ENCODE data around the gene NEU1.
"Not testable (repeated sequence)": the region's sequence is repeated elsewhere in the genome, so short reads cannot be mapped to it uniquely, and the experiment has no call there.

NEU1 gene

GRCh38 chr6:31820399-31820798 lies 42.2 kb downstream of the NEU1 start:
- H2BK15ac ChIP-seq (ENCODE audit: low read length); H3K14ac ChIP-seq (ENCODE audit: low read length); H2BK12ac ChIP-seq (ENCODE audit: low read length); H3K23ac ChIP-seq (ENCODE audit: low read depth, low read length, poor library complexity); H3K4me3 ChIP-seq (ENCODE audit: low read length in 2 of 2); H3K27ac ChIP-seq (replicated peaks; ENCODE audit: low read length); H3K9me3 ChIP-seq (replicated peaks in 1 of 2; ENCODE audit: control insufficient read depth in 2 of 2, insufficient read depth in 1 of 2, low read depth in 1 of 2, low read length in 2 of 2); H2BK5ac ChIP-seq (ENCODE audit: low read length); H2AK5ac ChIP-seq (ENCODE audit: low read depth, low read length); H3K27me3 ChIP-seq (ENCODE audit: control insufficient read depth in 3 of 3, insufficient read depth in 3 of 3, low read depth in 1 of 3, low read length in 3 of 3); H2BK120ac ChIP-seq (ENCODE audit: low read depth, low read length); H3K4me1 ChIP-seq (ENCODE audit: control insufficient read depth in 2 of 2, insufficient read depth in 1 of 2, low read depth in 1 of 2, low read length in 2 of 2); H3K79me1 ChIP-seq (ENCODE audit: low read depth, low read length); H4K8ac ChIP-seq (ENCODE audit: low read depth, low read length); H3K9ac ChIP-seq (ENCODE audit: low read depth, low read length, poor library complexity); H3K4me2 ChIP-seq (ENCODE audit: insufficient read depth, low read length, poor library complexity, severe bottlenecking); H3K18ac ChIP-seq (ENCODE audit: low read length); H2AFZ ChIP-seq (ENCODE audit: low read length); H3K36me3 ChIP-seq (replicated peaks in 1 of 2; ENCODE audit: control insufficient read depth in 2 of 2, insufficient read depth in 2 of 2, low read length in 2 of 2); DNase-seq (ENCODE audit: low spot score); H4K91ac ChIP-seq (ENCODE audit: low read depth, low read length, poor library complexity); H3K4ac ChIP-seq (ENCODE audit: low read length): not testable (repeated sequence)
- WGBS, 2 donors (ENCODE audit: extremely low coverage in 2 of 2, insufficient read length in 2 of 2, insufficient replicate concordance in 1 of 2): no CpG with 5 or more reads among the region's 10 CpGs

- no peak overlapping the region for H3K9ac ChIP-seq (ENCODE audit: low read depth, low read length, poor library complexity)
- peaks cover 2 to 6% of the 10 kb centered on the region in 2 donors for H3K9me3 ChIP-seq (replicated peaks in 1 of 2; ENCODE audit: control insufficient read depth in 2 of 2, insufficient read depth in 1 of 2, low read depth in 1 of 2, low read length in 2 of 2)
- H3K4ac ChIP-seq (ENCODE audit: low read length): no peak overlapping the region
- H2BK12ac ChIP-seq (ENCODE audit: low read length): no peak overlapping the region
- H3K4me3 ChIP-seq (ENCODE audit: low read length in 2 of 2): no peak overlapping the region
- H3K79me1 ChIP-seq (ENCODE audit: low read depth, low read length): peaks cover 1% of the 10 kb centered on the region
- peaks cover 0 to 2% of the 10 kb centered on the region in 2 donors for H3K36me3 ChIP-seq (replicated peaks in 1 of 2; ENCODE audit: control insufficient read depth in 2 of 2, insufficient read depth in 2 of 2, low read length in 2 of 2)
- no peak overlapping the region for H2AFZ ChIP-seq (ENCODE audit: low read length)
- H3K14ac ChIP-seq (ENCODE audit: low read length): no peak overlapping the region
- no peak overlapping the region for H3K18ac ChIP-seq (ENCODE audit: low read length)
- no peaks in the 10 kb centered on the region for H3K27me3 ChIP-seq (ENCODE audit: control insufficient read depth in 3 of 3, insufficient read depth in 3 of 3, low read depth in 1 of 3, low read length in 3 of 3)
- no peak overlapping the region for H3K23ac ChIP-seq (ENCODE audit: low read depth, low read length, poor library complexity)
- no peak overlapping the region for H3K4me2 ChIP-seq (ENCODE audit: insufficient read depth, low read length, poor library complexity, severe bottlenecking)
- H2AK5ac ChIP-seq (ENCODE audit: low read depth, low read length): no peak overlapping the region
- no peak overlapping the region for H2BK15ac ChIP-seq (ENCODE audit: low read length)
- H2BK120ac ChIP-seq (ENCODE audit: low read depth, low read length): no peak overlapping the region
- no peak for DNase-seq (ENCODE audit: low spot score)
- H3K4me1 ChIP-seq (ENCODE audit: control insufficient read depth in 2 of 2, insufficient read depth in 1 of 2, low read depth in 1 of 2, low read length in 2 of 2): peaks cover 3 to 5% of the 10 kb centered on the region in 2 donors
- H2BK5ac ChIP-seq (ENCODE audit: low read length): no peak overlapping the region
- H4K91ac ChIP-seq (ENCODE audit: low read depth, low read length, poor library complexity): no peak overlapping the region
- H3K27ac ChIP-seq (replicated peaks; ENCODE audit: low read length): no peak overlapping the region
- no peak overlapping the region for H4K8ac ChIP-seq (ENCODE audit: low read depth, low read length)
Measured at GRCh38 chr6:31819871-31820299, 42.7 kb downstream of the NEU1 start.

- H3K4me1 ChIP-seq (ENCODE audit: control insufficient read depth in 2 of 2, insufficient read depth in 1 of 2, low read depth in 1 of 2, low read length in 2 of 2): not testable (repeated sequence)
Measured at GRCh38 chr6:31817929-31818511, 44.6 kb downstream of the NEU1 start.

GRCh38 chr6:31817133-31817928 lies 45.3 kb downstream of the NEU1 start:
- not testable (repeated sequence) for H3K27ac ChIP-seq (replicated peaks; ENCODE audit: low read length); H3K4ac ChIP-seq (ENCODE audit: low read length); H2BK5ac ChIP-seq (ENCODE audit: low read length); H2AFZ ChIP-seq (ENCODE audit: low read length); DNase-seq (ENCODE audit: low spot score); H3K9me3 ChIP-seq (replicated peaks in 1 of 2; ENCODE audit: control insufficient read depth in 2 of 2, insufficient read depth in 1 of 2, low read depth in 1 of 2, low read length in 2 of 2); H2BK12ac ChIP-seq (ENCODE audit: low read length); H2AK5ac ChIP-seq (ENCODE audit: low read depth, low read length); H3K36me3 ChIP-seq (replicated peaks in 1 of 2; ENCODE audit: control insufficient read depth in 2 of 2, insufficient read depth in 2 of 2, low read length in 2 of 2); H3K27me3 ChIP-seq (ENCODE audit: control insufficient read depth in 3 of 3, insufficient read depth in 3 of 3, low read depth in 1 of 3, low read length in 3 of 3); H3K79me1 ChIP-seq (ENCODE audit: low read depth, low read length); H3K4me1 ChIP-seq (ENCODE audit: control insufficient read depth in 2 of 2, insufficient read depth in 1 of 2, low read depth in 1 of 2, low read length in 2 of 2); H3K4me2 ChIP-seq (ENCODE audit: insufficient read depth, low read length, poor library complexity, severe bottlenecking); H3K14ac ChIP-seq (ENCODE audit: low read length); H3K9ac ChIP-seq (ENCODE audit: low read depth, low read length, poor library complexity); H3K23ac ChIP-seq (ENCODE audit: low read depth, low read length, poor library complexity); H3K18ac ChIP-seq (ENCODE audit: low read length); H2BK120ac ChIP-seq (ENCODE audit: low read depth, low read length); H4K8ac ChIP-seq (ENCODE audit: low read depth, low read length); H4K91ac ChIP-seq (ENCODE audit: low read depth, low read length, poor library complexity); H2BK15ac ChIP-seq (ENCODE audit: low read length)
- no CpG with 5 or more reads among the region's 37 CpGs for WGBS, 2 donors (ENCODE audit: extremely low coverage in 2 of 2, insufficient read length in 2 of 2, insufficient replicate concordance in 1 of 2)
- peak overlapping the region in 1 of 2 donors; percentile 36 for H3K4me3 ChIP-seq (ENCODE audit: low read length in 2 of 2)

More at GRCh38 chr6:31817929-31818511, 44.6 kb downstream of the NEU1 start:
- not testable (repeated sequence) for H2BK120ac ChIP-seq (ENCODE audit: low read depth, low read length); H3K4me2 ChIP-seq (ENCODE audit: insufficient read depth, low read length, poor library complexity, severe bottlenecking); H4K91ac ChIP-seq (ENCODE audit: low read depth, low read length, poor library complexity); DNase-seq (ENCODE audit: low spot score); H2AK5ac ChIP-seq (ENCODE audit: low read depth, low read length); H3K4ac ChIP-seq (ENCODE audit: low read length); H3K23ac ChIP-seq (ENCODE audit: low read depth, low read length, poor library complexity); H3K9me3 ChIP-seq (replicated peaks in 1 of 2; ENCODE audit: control insufficient read depth in 2 of 2, insufficient read depth in 1 of 2, low read depth in 1 of 2, low read length in 2 of 2); H2BK5ac ChIP-seq (ENCODE audit: low read length); H2BK12ac ChIP-seq (ENCODE audit: low read length); H4K8ac ChIP-seq (ENCODE audit: low read depth, low read length); H3K4me3 ChIP-seq (ENCODE audit: low read length in 2 of 2); H3K27me3 ChIP-seq (ENCODE audit: control insufficient read depth in 3 of 3, insufficient read depth in 3 of 3, low read depth in 1 of 3, low read length in 3 of 3); H3K79me1 ChIP-seq (ENCODE audit: low read depth, low read length); H3K14ac ChIP-seq (ENCODE audit: low read length); H2AFZ ChIP-seq (ENCODE audit: low read length); H3K18ac ChIP-seq (ENCODE audit: low read length); H3K36me3 ChIP-seq (replicated peaks in 1 of 2; ENCODE audit: control insufficient read depth in 2 of 2, insufficient read depth in 2 of 2, low read length in 2 of 2); H3K27ac ChIP-seq (replicated peaks; ENCODE audit: low read length); H3K9ac ChIP-seq (ENCODE audit: low read depth, low read length, poor library complexity); H2BK15ac ChIP-seq (ENCODE audit: low read length)
- WGBS, 2 donors (ENCODE audit: extremely low coverage in 2 of 2, insufficient read length in 2 of 2, insufficient replicate concordance in 1 of 2): no CpG with 5 or more reads among the region's 8 CpGs
